GM10847 (cell line): Measurements from ENCODE around the gene ATXN1.

Source experiments
- POLR2A ChIP-seq: IDR thresholded peaks from 2 replicates; pipeline ENCODE4 v1.6.1; 2011; ENCODE audit not compliant: insufficient read length; ENCODE audit errors: extremely low read depth

The ATXN1 gene

GRCh38 chr6:16437095-16437494 lies 324.2 kb downstream of the ATXN1 start:
- no peak for TF ChIP-seq POLR2A

GRCh38 chr6:16436550-16436949 lies 324.7 kb downstream of the ATXN1 start:
- no peak for TF ChIP-seq POLR2A

GRCh38 chr6:16434885-16435284 lies 326.4 kb downstream of the ATXN1 start:
- no peak for TF ChIP-seq POLR2A

GRCh38 chr6:16433338-16433890 lies 327.8 kb downstream of the ATXN1 start:
- no peak for TF ChIP-seq POLR2A

- no peak for TF ChIP-seq POLR2A
Measured at GRCh38 chr6:16432075-16433032, 328.9 kb downstream of the ATXN1 start.

- TF ChIP-seq POLR2A = no peak
Measured at GRCh38 chr6:16431106-16431505, 330.2 kb downstream of the ATXN1 start.

GRCh38 chr6:16430391-16431089 lies 330.7 kb downstream of the ATXN1 start:
- TF ChIP-seq POLR2A = no peak

- no peak for TF ChIP-seq POLR2A
Measured at GRCh38 chr6:16429669-16430068, 331.6 kb downstream of the ATXN1 start.

- no peak for TF ChIP-seq POLR2A
Measured at GRCh38 chr6:16427124-16427523, 334.1 kb downstream of the ATXN1 start.

- TF ChIP-seq POLR2A = no peak
Measured at GRCh38 chr6:16425881-16426615, 335.2 kb downstream of the ATXN1 start.

- TF ChIP-seq POLR2A = no peak
Measured at GRCh38 chr6:16421462-16421960, 339.7 kb downstream of the ATXN1 start.

GRCh38 chr6:16420715-16421461 lies 340.4 kb downstream of the ATXN1 start:
- TF ChIP-seq POLR2A = no peak

- no peak for TF ChIP-seq POLR2A
Measured at GRCh38 chr6:16420337-16420714, 340.9 kb downstream of the ATXN1 start.

GRCh38 chr6:16419636-16420336 lies 341.5 kb downstream of the ATXN1 start:
- TF ChIP-seq POLR2A = peak; percentile 31
